Fibroblast of skin of scalp (primary cell): ENCODE data around the gene FAP.
A peak's percentile ranks its signal among the peaks of the same experiment; 100 is the strongest.

Experiments
- DNase-seq: peaks from one replicate; pipeline ENCODE4 v3.0.0-alpha.2; 2013

The FAP gene

GRCh38 chr2:162185541-162186232 lies 57.6 kb downstream of the FAP start:
- DNase-seq = no peak

GRCh38 chr2:162184821-162185450 lies 58.3 kb downstream of the FAP start:
- no peak for DNase-seq

- DNase-seq = no peak
Measured at GRCh38 chr2:162184359-162184758, 58.9 kb downstream of the FAP start.

GRCh38 chr2:162182395-162182794 lies 60.9 kb downstream of the FAP start:
- DNase-seq = no peak

- no peak for DNase-seq
Measured at GRCh38 chr2:162177301-162177700, 65.9 kb downstream of the FAP start.

GRCh38 chr2:162175714-162176113 lies 67.5 kb downstream of the FAP start:
- no peak for DNase-seq

- DNase-seq = peak; percentile 55
Measured at GRCh38 chr2:162174746-162175145, 68.5 kb downstream of the FAP start.

GRCh38 chr2:162172802-162173370 lies 70.4 kb downstream of the FAP start:
- DNase-seq = no peak

- no peak for DNase-seq
Measured at GRCh38 chr2:162166745-162167144, 76.5 kb downstream of the FAP start.

- DNase-seq = no peak
Measured at GRCh38 chr2:162166174-162166573, 77.1 kb downstream of the FAP start.

- DNase-seq = no peak
Measured at GRCh38 chr2:162164802-162165201, 78.4 kb downstream of the FAP start.

GRCh38 chr2:162159446-162159845 lies 83.8 kb downstream of the FAP start:
- DNase-seq = no peak

GRCh38 chr2:162156149-162156548 lies 87.1 kb downstream of the FAP start:
- no peak for DNase-seq

- DNase-seq = no peak
Measured at GRCh38 chr2:162155093-162155492, 88.2 kb downstream of the FAP start.

GRCh38 chr2:162153608-162154224 lies 89.5 kb downstream of the FAP start:
- peak; percentile 66 for DNase-seq

GRCh38 chr2:162152147-162152546 lies 91.1 kb downstream of the FAP start, which contains the start of gene GCG:
Gene GCG (minus strand): TSS chr2:162152247. CDS start chr2:162149178, 3,069 bp downstream.
- no peak for DNase-seq

GRCh38 chr2:162149940-162150339 lies 93.3 kb downstream of the FAP start:
- no peak for DNase-seq

GRCh38 chr2:162149466-162149865 lies 93.8 kb downstream of the FAP start:
- no peak for DNase-seq

GRCh38 chr2:162148956-162149355 lies 94.3 kb downstream of the FAP start:
- DNase-seq = no peak

GRCh38 chr2:162143969-162144368 lies 99.3 kb downstream of the FAP start:
- DNase-seq = no peak

- DNase-seq = no peak
Measured at GRCh38 chr2:162138310-162138709, 104.9 kb downstream of the FAP start.

- DNase-seq = no peak
Measured at GRCh38 chr2:162127422-162127821, 115.8 kb downstream of the FAP start.

GRCh38 chr2:162126527-162126926 lies 116.7 kb downstream of the FAP start:
- DNase-seq = no peak

GRCh38 chr2:162126111-162126519 lies 117.1 kb downstream of the FAP start:
- DNase-seq = peak; percentile 25
